HFF-Myc (cell line): ENCODE data around the gene C11orf68.

Source experiments
- DNase-seq: peaks from one replicate; pipeline ENCODE4 v3.0.0-alpha.2; 2011; ENCODE audit warnings: low read depth; ENCODE audit errors: extremely low read depth
- H3K4me3 ChIP-seq: replicated peaks from 2 replicates; pipeline ENCODE4 v1.5.1; 2011; ENCODE audit warnings: low read depth, mild to moderate bottlenecking, control low read depth, low read length
- CTCF ChIP-seq: IDR thresholded peaks from 2 replicates; pipeline ENCODE4 v1.5.1; 2012; ENCODE audit warnings: mild to moderate bottlenecking, low read depth, low read length, control low read depth; ENCODE audit errors: missing control alignments

C11orf68 gene

GRCh38 chr11:65903068-65903481, 15.8 kb downstream of the C11orf68 start:
- no peak overlapping the region for H3K4me3 ChIP-seq
- no peak for DNase-seq
- no peak for TF ChIP-seq CTCF

DNA sequence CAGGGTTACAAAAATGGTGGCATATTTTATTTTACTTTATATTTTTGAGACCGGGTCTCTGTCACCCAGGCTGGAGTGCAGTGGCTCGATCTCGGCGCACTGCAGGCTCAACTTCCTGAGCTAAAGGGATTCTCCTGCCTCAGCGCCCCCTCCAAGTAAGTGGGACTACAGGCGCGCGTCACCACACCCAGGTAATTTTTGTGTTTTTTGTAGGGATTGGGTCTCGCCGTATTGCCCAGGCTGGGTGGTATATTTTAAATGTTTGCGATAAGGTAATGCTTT, 18.0 kb downstream of the C11orf68 start:
- DNase-seq, result no peak
- TF ChIP-seq CTCF, result no peak
- H3K4me3 ChIP-seq, result peak overlapping the region; percentile 71

DNA sequence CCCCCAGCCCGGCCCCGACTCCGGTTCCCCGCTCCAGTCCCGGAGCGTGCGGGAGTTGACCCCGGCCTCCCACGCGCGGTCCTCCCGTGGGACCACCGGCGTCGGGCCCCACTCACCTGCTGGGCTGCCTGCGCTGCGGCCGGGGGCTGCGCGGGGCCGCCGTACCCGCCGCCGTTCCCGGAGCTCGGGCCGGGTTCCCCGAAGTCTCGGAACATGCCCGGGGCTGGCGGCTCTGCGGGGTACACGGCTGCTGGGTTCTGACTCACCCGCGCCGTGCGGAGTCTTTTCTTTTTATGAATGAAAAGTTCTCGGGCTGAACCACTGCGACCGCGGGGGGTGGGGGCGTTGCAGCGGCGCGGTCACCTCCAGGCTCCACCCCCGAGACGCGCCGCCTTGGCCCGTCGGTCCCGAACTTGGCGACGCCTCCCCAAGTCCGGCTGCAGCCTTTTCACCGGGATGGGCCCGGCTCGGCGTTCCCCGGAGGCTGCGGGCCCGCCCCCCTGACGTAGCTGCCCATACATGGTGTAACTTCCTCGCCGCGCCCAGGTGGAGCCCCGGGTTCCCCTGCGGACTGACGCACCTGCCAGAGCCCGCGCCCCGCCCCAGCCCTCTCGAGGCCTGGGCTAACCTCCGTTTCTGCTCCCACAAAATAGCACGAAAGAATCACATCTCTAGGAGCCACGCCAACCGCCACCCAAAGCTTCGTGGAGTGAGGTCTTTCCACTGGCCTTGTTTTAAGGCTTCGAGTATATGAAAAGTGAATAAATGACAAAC, 18.6 kb downstream of the C11orf68 start, which contains the start of gene FOSL1:
Gene FOSL1, minus strand, starts transcription at position 264 of the 774 bp plus-strand sequence. Its CDS starts 49 bp downstream, at position 215.
- DNase-seq, result no peak
- peak within 1 kb of the TSS; percentile 71 for H3K4me3 ChIP-seq
- TF ChIP-seq CTCF, result no peak

DNA sequence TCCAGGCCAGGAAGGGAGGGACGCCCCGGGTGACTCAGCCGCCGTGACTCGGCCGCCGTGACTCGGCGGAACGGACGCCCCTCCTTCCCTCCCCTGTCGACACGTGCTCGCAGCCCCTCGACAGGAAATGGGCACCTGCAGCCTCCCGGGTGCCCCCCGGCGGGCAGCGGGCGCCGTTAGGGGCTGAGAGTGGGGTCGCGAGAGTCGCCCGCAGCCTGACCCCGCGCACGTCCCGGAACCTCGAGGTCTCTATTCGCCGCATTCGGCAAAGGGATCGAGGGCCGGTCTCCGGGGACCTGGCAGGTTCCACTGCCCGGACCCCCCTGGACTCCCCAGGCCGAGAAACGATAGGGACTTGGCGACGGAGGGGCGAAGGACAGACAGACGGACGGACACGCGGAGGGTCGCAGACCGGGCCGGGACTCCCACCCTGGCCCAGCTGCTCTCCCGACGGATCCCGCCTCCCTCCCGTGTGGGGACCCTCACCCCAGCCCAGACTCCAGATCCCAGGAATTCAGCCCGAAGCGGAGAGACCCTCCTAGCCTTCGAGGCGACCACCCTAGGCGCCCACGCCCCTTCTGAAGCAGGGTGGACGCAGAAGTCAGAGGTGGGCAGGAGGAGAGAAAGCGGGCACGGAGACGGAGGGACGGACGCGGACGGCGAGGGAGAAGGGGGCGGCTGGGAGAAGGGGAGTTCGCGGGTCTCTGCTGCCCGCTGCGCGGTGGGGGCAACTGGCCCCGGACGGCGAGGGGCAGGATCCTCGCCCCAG, 19.3 kb downstream of the C11orf68 start:
- peak overlapping the region; percentile 71 for H3K4me3 ChIP-seq
- no peak for DNase-seq
- TF ChIP-seq CTCF, result no peak

DNA sequence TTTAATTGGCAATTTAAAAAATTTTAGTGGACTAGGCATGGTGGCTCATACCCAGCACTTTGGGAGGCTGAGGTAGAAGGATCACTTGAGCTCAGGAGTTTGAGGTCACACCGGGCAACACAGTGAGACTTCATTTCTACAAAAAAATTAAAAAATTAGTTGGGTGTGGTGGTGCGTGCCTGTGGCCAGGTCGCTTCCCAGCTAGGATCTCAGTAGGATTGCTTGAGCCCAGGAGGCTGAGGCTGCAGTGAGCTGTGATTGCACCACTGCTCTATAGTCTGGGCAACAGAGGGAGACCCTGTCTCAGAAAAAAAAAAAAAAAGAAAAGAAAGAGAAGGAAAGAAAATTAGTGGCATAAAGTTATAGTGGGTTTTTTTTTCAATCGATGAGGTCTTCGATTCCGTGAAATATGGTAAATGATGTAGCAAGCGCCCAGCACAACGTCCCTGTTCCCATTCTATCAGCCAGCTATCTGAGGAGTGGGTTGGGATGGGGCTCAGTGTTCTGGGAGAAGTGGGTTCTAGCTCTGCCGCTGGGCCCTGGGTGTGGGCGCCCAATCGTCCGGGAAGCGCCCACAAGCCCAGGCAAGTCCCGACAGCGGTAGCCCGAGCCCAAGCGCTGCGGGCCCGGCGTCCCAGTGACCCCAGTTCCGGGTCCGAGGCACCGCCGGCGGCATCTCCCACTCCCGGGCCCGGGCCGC, 20.1 kb downstream of the C11orf68 start:
- no peak for TF ChIP-seq CTCF
- peak overlapping the region; percentile 71 for H3K4me3 ChIP-seq
- no peak for DNase-seq

- H3K4me3 ChIP-seq, result peak overlapping the region; percentile 71
- DNase-seq, result no peak
- TF ChIP-seq CTCF, result no peak
Observed at GRCh38 chr11:65897020-65897471, 21.8 kb downstream of the C11orf68 start.
